GM12878 (cell line): ENCODE measurements around the gene MXRA7. TPM values are rescaled to one million over a fixed set of nuclear protein-coding genes. Genes with fewer than 3 reads are reported as not detected.

ENCODE experiments used
- BCL3 ChIP-seq: IDR thresholded peaks from 2 replicates; pipeline ENCODE4 v1.6.1; 2011; ENCODE audit warnings: borderline replicate concordance, low read depth, mild to moderate bottlenecking, moderate library complexity, low read length; ENCODE audit not compliant: insufficient read depth, poor library complexity, severe bottlenecking
- CHD2 ChIP-seq: IDR thresholded peaks from 2 replicates; pipeline ENCODE4 v1.6.1; 2011; ENCODE audit warnings: low read depth, low read length, improper control_type of control experiment, borderline replicate concordance
- CHD4 ChIP-seq: fragments of 200-600 bp; sonication (generic); IDR thresholded peaks from 2 replicates; pipeline ENCODE4 v1.6.1; 2016; ENCODE audit warnings: mild to moderate bottlenecking
- FOS ChIP-seq: IDR thresholded peaks from 3 replicates; pipeline ENCODE4 v1.6.1; 2011; ENCODE audit warnings: borderline replicate concordance; ENCODE audit not compliant: insufficient read length; ENCODE audit errors: extremely low read depth
- HDAC2 ChIP-seq: fragments of 200-600 bp; sonication (generic); IDR thresholded peaks from 2 replicates; pipeline ENCODE4 v1.6.1; 2017
- IKZF2 ChIP-seq, 2 experiments: fragments of 450-650 bp; IDR thresholded peaks; 2 replicates each; pipeline ENCODE4 v1.6.1; 2017; ENCODE audit warnings: mild to moderate bottlenecking in 2 of 2, moderate library complexity in 2 of 2
- MAX ChIP-seq: IDR thresholded peaks from 2 replicates; pipeline ENCODE4 v1.6.1; 2012; ENCODE audit warnings: low read depth, low read length, improper control_type of control experiment
- NFYB ChIP-seq: IDR thresholded peaks from 2 replicates; pipeline ENCODE4 v1.6.1; 2011; ENCODE audit warnings: low read depth, mild to moderate bottlenecking, low read length, improper control_type of control experiment, moderate library complexity; ENCODE audit not compliant: insufficient read depth
- RAD51 ChIP-seq: fragments of 450-650 bp; IDR thresholded peaks from 2 replicates; pipeline ENCODE4 v1.6.1; 2016; ENCODE audit warnings: moderate library complexity, mild to moderate bottlenecking, inconsistent platforms
- RBBP5 ChIP-seq: fragments of 200-600 bp; sonication (generic); conservative IDR thresholded peaks from 2 replicates; pipeline ENCODE4 v1.6.1; 2016
- RELB ChIP-seq: fragments of 450-650 bp; IDR thresholded peaks from 2 replicates; pipeline ENCODE4 v1.6.1; 2017; ENCODE audit warnings: low read depth, mild to moderate bottlenecking, moderate library complexity
- REST ChIP-seq: IDR thresholded peaks from 2 replicates; pipeline ENCODE4 v1.6.1; 2012; ENCODE audit warnings: mild to moderate bottlenecking, low read depth, low read length
- SMARCA5 ChIP-seq: fragments of 450-650 bp; IDR thresholded peaks from 2 replicates; pipeline ENCODE4 v1.6.1; 2017; ENCODE audit warnings: mild to moderate bottlenecking
- SP1 ChIP-seq: IDR thresholded peaks from one replicate; pipeline ENCODE4 v1.6.1; 2011; ENCODE audit warnings: low read depth, low read length
- SPI1 ChIP-seq: IDR thresholded peaks from 2 replicates; pipeline ENCODE4 v1.6.1; 2011; ENCODE audit warnings: low read depth, mild to moderate bottlenecking, low read length, moderate library complexity, borderline replicate concordance; ENCODE audit not compliant: insufficient read depth
- SRF ChIP-seq, 2 experiments: IDR thresholded peaks; 2 replicates each; pipeline ENCODE4 v1.6.1; 2011; ENCODE audit warnings: low read depth in 2 of 2, low read length in 2 of 2, mild to moderate bottlenecking in 1 of 2, moderate library complexity in 1 of 2
- SUZ12 ChIP-seq: fragments of 200-600 bp; sonication (generic); IDR thresholded peaks from one replicate; pipeline ENCODE4 v1.6.1; 2018; ENCODE audit warnings: antibody characterized with exemption, mild to moderate bottlenecking; ENCODE audit not compliant: unreplicated experiment
- TAF1 ChIP-seq: IDR thresholded peaks from 2 replicates; pipeline ENCODE4 v1.6.1; 2011; ENCODE audit warnings: mild to moderate bottlenecking, low read depth, low read length, borderline replicate concordance
- TCF12 ChIP-seq: IDR thresholded peaks from 2 replicates; pipeline ENCODE4 v1.6.1; 2011; ENCODE audit warnings: low read depth, mild to moderate bottlenecking, low read length
- YBX1 ChIP-seq: fragments of 450-650 bp; IDR thresholded peaks from 2 replicates; pipeline ENCODE4 v1.6.1; 2016; ENCODE audit warnings: antibody characterized with exemption
- ZNF24 ChIP-seq: fragments of 450-650 bp; IDR thresholded peaks from 2 replicates; pipeline ENCODE4 v1.6.1; 2017; ENCODE audit warnings: antibody characterized with exemption, mild to moderate bottlenecking
- polyA plus RNA-seq, 11 experiments: library from polyadenylated mRNA; depleted of rRNA in 4 of 11; unstranded in 6 of 11; stranded (reverse) in 5 of 11; fragments of >200 nt; fragmentation: Nextera tagmentation in 4 of 11; fragmentation: Illumina TruSeq in 1 of 11; extraction: Ambion mirVana in 4 of 11; extraction: Trizol in 1 of 11; gene quantifications; 1 replicate in 1 of 11; 2 replicates in 10 of 11; pipeline versions ENCODE4 v1.2.1 to v1.2.3, GENCODE V29; 2011 to 2016; ENCODE audit warnings: inconsistent platforms in 2 of 11, missing spikeins in 2 of 11, low read depth in 1 of 11
- total RNA-seq, 4 experiments: library from RNA; depleted of rRNA in 3 of 4; stranded (reverse); fragments of >200 nt in 3 of 4; fragmentation: Illumina TruSeq in 1 of 4; extraction: Trizol in 1 of 4; gene quantifications; 2 replicates each; pipeline versions ENCODE4 v1.2.1 to v1.2.3, GENCODE V29; 2013 to 2021
- TF ChIP-seq, protein P1 (sequence below): IDR thresholded peaks from 2 replicates; pipeline ENCODE4 v1.6.1; 2011; ENCODE audit warnings: low read depth, low read length, improper control_type of control experiment, borderline replicate concordance
- TF ChIP-seq, protein P2 (sequence below): IDR thresholded peaks from 2 replicates; pipeline ENCODE4 v1.6.1; 2011; ENCODE audit warnings: borderline replicate concordance, low read depth, mild to moderate bottlenecking, moderate library complexity, mixed read lengths, low read length; ENCODE audit not compliant: insufficient read depth; ENCODE audit errors: extremely low read length

Gene MXRA7
- total and polyA plus RNA-seq, 10 of the 15 experiments (the other 5 are each of a cell fraction or from before 2014, with no cell fraction given) = 0.03 to 2.0 (median 0.33) TPM

DNA sequence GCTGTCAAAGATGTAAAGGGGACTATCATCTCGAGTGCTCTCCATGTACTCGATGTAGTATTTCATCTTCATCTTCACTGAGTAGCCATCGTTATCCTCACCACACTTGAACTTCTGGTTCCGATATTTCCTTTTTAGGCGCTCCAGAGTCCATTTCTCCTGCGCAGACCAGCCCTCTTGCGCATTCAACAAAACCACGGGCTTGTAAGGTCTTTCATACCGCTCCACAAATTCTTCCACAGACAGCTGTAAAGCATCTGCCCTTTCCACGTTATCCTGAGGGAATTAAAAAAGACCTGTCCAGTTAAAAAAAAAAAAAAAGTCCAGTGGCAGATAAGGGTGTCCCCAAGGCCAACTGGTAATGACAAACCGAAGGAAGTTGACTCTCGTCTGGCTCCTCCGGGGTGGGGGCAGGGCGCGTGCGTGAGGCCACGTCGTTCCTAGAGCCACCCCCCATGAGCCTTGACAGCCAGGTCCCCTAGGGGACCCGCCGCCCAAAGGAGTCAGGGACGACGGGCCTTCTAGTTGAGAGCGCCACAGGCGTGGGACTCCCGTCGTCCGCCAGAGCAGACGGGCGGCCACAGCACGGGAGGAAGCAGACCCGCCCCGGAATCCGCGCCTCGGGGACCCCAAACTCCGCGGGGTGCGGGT lies 14.9 kb upstream of the MXRA7 start (continued):
- TF ChIP-seq CHD2 = peak; percentile 63
- TF ChIP-seq FOS = no peak
- TF ChIP-seq IKZF2 (IDR thresholded peaks at IDR 0.05) = no peak
- TF ChIP-seq BCL3 = no peak
- no peak for TF ChIP-seq TCF12
- TF ChIP-seq YBX1 = no peak
- TF ChIP-seq SMARCA5 = no peak
- no peak for TF ChIP-seq RAD51
- no peak for TF ChIP-seq MAX
- TF ChIP-seq, protein P1, sequence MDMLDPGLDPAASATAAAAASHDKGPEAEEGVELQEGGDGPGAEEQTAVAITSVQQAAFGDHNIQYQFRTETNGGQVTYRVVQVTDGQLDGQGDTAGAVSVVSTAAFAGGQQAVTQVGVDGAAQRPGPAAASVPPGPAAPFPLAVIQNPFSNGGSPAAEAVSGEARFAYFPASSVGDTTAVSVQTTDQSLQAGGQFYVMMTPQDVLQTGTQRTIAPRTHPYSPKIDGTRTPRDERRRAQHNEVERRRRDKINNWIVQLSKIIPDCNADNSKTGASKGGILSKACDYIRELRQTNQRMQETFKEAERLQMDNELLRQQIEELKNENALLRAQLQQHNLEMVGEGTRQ = no peak
- TF ChIP-seq RELB = 0 out of 2 replicates have a peak, but pooled peaks have one; percentile 11
- no peak for TF ChIP-seq SPI1
- no peak for TF ChIP-seq TAF1
- no peak for TF ChIP-seq RBBP5
- no peak for TF ChIP-seq ZNF24
- peak; percentile 30 to 43; a peak in 2 of 4 replicates for TF ChIP-seq SRF (IDR thresholded peaks at IDR 0.05; ENCODE audit: low read depth in 2 of 2, low read length in 2 of 2)
- no peak for TF ChIP-seq HDAC2
- no peak for TF ChIP-seq REST
- TF ChIP-seq, protein P2, sequence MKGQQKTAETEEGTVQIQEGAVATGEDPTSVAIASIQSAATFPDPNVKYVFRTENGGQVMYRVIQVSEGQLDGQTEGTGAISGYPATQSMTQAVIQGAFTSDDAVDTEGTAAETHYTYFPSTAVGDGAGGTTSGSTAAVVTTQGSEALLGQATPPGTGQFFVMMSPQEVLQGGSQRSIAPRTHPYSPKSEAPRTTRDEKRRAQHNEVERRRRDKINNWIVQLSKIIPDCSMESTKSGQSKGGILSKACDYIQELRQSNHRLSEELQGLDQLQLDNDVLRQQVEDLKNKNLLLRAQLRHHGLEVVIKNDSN = no peak
- TF ChIP-seq NFYB = no peak
- no peak for TF ChIP-seq SUZ12
- no peak for TF ChIP-seq CHD4
- no peak for TF ChIP-seq SP1
